GM21737 (cell line): ENCODE data around the gene KIAA0586.

Experiments
- ATAC-seq: cut with Tn5 transposase; IDR thresholded peaks from one replicate; pipeline ENCODE4 v1.9.1; 2021; ENCODE audit warnings: mild to moderate bottlenecking, moderate library complexity; ENCODE audit not compliant: unreplicated experiment

The KIAA0586 gene

DNA sequence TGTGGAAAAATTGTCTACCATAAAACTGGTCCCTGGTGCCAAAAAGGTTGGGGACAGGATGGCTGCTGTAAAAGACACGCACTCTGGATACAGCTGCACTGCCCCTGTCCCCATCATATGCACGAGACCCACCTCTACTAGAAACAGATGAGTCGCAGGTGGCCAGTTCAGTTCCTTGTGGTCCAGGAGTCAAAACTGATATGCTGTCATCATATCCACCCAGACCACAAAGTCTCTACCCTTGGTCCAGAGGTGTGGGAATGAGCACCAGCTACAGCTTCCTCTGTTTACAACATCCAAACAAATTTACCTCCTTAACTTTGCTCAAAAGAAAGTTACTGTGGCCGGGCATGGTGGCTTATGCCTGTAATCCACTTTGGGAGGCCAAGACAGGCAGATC is 166.5 kb downstream of the KIAA0586 start:
- ATAC-seq: no peak

DNA sequence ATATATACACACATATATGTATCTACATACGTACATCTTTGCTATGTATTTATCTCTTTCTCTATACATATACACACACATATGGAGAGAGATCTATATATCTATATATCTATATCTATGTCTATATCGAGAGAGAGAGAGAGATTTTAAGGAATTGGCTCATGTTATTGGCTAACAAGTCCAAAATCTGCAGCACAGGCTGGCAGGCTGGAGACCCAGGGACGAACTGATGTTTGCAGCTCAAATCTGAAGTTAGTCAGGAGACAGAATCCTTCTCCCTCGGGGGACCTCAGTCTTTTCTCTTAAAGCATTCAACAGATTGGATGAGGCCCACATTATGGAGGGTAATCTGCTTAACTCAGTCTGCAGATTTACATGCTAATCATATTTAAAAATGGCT is 169.5 kb downstream of the KIAA0586 start:
- ATAC-seq: no peak

- no peak for ATAC-seq
Measured at GRCh38 chr14:58598028-58598803, 170.7 kb downstream of the KIAA0586 start.

- ATAC-seq: no peak
Measured at GRCh38 chr14:58598804-58599525, 171.4 kb downstream of the KIAA0586 start.

DNA sequence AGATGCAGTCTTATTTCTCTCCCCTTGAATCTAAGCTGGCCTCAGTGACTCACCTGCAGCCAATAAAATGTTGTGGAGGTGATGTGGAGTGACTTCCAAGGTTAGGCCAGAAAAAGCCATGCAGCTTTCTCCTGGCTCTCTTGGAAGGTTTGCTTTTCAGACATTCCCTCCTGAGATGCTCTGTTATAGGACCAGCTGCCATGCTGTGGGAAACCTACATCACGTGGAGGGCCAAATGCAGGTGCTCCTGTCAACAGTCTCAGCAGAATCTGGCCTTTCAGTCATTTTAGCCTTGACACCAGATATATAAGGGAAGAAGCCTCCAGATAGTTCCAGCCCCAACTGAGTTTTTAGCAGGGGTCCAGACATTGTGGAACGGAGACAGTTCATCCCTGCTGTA is 172.2 kb downstream of the KIAA0586 start:
- no peak for ATAC-seq
